ENCODE results near the gene MOG.

DNA sequence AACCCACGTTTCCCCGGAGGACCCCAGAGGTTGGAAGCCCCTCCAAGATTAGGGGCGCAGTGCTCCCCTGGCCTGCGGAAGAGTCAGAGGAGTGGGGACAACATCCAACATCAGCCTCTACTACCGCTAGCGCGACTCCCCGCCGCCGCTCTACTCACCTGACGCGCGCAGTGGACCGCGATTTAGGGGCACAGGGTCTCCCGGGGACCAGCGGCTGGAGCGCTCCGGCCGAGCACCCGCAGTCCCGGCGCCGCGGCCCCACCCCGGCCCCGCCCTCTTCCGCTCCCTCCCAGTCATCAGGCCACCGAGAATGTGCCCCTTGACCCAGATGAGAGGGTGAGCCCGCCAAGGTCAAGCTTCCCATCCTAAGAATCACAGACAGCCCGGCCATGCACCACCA lies 24.0 kb downstream of the MOG start, which contains the start of gene ZFP57:
- TF ChIP-seq, protein P1, sequence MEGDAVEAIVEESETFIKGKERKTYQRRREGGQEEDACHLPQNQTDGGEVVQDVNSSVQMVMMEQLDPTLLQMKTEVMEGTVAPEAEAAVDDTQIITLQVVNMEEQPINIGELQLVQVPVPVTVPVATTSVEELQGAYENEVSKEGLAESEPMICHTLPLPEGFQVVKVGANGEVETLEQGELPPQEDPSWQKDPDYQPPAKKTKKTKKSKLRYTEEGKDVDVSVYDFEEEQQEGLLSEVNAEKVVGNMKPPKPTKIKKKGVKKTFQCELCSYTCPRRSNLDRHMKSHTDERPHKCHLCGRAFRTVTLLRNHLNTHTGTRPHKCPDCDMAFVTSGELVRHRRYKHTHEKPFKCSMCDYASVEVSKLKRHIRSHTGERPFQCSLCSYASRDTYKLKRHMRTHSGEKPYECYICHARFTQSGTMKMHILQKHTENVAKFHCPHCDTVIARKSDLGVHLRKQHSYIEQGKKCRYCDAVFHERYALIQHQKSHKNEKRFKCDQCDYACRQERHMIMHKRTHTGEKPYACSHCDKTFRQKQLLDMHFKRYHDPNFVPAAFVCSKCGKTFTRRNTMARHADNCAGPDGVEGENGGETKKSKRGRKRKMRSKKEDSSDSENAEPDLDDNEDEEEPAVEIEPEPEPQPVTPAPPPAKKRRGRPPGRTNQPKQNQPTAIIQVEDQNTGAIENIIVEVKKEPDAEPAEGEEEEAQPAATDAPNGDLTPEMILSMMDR (IDR thresholded peaks at IDR 0.05; ENCODE audit: insufficient read depth, low read length) = no peak
- no peak for TF ChIP-seq POLR2AphosphoS5 (IDR thresholded peaks at IDR 0.05; ENCODE audit: low read depth)

All from HL-60 (cell line).